ENCODE data around the gene RFXANK. TPM values are rescaled to one million over a fixed set of nuclear protein-coding genes. Genes with fewer than 3 reads are reported as not detected.

The RFXANK gene
- total RNA-seq, 1 experiment from 2014 or later, result 81.8 TPM

GRCh38 chr19:19232261-19232721 is 40.2 kb downstream of the RFXANK start:
- no peak overlapping the region for H2AFZ ChIP-seq (ENCODE audit: low read length)
- H2AK5ac ChIP-seq (ENCODE audit: insufficient read length, low read length), result no peak overlapping the region
- no peak overlapping the region for H3K56ac ChIP-seq (ENCODE audit: insufficient read length, low read depth, low read length)
- Mint-ChIP-seq H3K4me3 (no peak overlapping the region), H3K27me3 (ENCODE audit: low read depth) (peaks cover 76% of the 10 kb centered on the region), H3K36me3 (ENCODE audit: insufficient read depth in 1 of 3, low read depth in 3 of 3) (peaks cover 0 to 7% (median 5%) of the 10 kb centered on the region in 3 experiments; a peak in 3 of 7 replicates), H3K4me1 (no peaks in the 10 kb centered on the region), H3K9me3 (peaks cover 22 to 26% of the 10 kb centered on the region in 2 experiments), H3K27ac (no peak overlapping the region)
- H3K79me1 ChIP-seq (ENCODE audit: insufficient read depth, low read depth, low read length, poor library complexity, severe bottlenecking), result no peaks in the 10 kb centered on the region
- H3K4ac ChIP-seq (ENCODE audit: low read depth, low read length), result no peak overlapping the region
- no peak overlapping the region for H3K18ac ChIP-seq (ENCODE audit: insufficient read length, low read depth, low read length)
- no peak overlapping the region for H2BK15ac ChIP-seq (ENCODE audit: low read depth, low read length)
- H3K4me2 ChIP-seq (ENCODE audit: insufficient read depth, insufficient read length, low read length), result no peak overlapping the region
- no peaks in the 10 kb centered on the region for H3K23me2 ChIP-seq (ENCODE audit: insufficient read length, low read depth, low read length, poor library complexity, severe bottlenecking)
- no peak for DNase-seq
- TF ChIP-seq, protein P1, sequence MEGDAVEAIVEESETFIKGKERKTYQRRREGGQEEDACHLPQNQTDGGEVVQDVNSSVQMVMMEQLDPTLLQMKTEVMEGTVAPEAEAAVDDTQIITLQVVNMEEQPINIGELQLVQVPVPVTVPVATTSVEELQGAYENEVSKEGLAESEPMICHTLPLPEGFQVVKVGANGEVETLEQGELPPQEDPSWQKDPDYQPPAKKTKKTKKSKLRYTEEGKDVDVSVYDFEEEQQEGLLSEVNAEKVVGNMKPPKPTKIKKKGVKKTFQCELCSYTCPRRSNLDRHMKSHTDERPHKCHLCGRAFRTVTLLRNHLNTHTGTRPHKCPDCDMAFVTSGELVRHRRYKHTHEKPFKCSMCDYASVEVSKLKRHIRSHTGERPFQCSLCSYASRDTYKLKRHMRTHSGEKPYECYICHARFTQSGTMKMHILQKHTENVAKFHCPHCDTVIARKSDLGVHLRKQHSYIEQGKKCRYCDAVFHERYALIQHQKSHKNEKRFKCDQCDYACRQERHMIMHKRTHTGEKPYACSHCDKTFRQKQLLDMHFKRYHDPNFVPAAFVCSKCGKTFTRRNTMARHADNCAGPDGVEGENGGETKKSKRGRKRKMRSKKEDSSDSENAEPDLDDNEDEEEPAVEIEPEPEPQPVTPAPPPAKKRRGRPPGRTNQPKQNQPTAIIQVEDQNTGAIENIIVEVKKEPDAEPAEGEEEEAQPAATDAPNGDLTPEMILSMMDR (conservative IDR thresholded peaks at IDR 0.05), result no peak
- no peaks in the 10 kb centered on the region for H4K20me1 ChIP-seq (ENCODE audit: control insufficient read depth, insufficient read depth, insufficient read length)
- no peak overlapping the region for H4K5ac ChIP-seq (ENCODE audit: insufficient read length, low read depth, low read length)
- H4K91ac ChIP-seq (ENCODE audit: insufficient read length, low read depth, low read length), result no peak overlapping the region
- H2BK120ac ChIP-seq (ENCODE audit: low read depth, low read length, poor library complexity, severe bottlenecking), result no peak overlapping the region
- H2BK20ac ChIP-seq (ENCODE audit: low read depth, low read length, poor library complexity, severe bottlenecking), result no peak overlapping the region
- H2BK12ac ChIP-seq (ENCODE audit: insufficient read length, low read depth, low read length), result no peak overlapping the region
- H4K8ac ChIP-seq (replicated peaks; ENCODE audit: insufficient read length, low read depth, low read length), result no peak overlapping the region
- H3K14ac ChIP-seq (ENCODE audit: insufficient read depth, low read length), result no peak overlapping the region
- no peak overlapping the region for H2BK5ac ChIP-seq (ENCODE audit: insufficient read length, low read length)
- H3K23ac ChIP-seq (ENCODE audit: insufficient read length, low read depth, low read length), result no peak overlapping the region
- no peak overlapping the region for H3K27ac ChIP-seq (ENCODE audit: insufficient read length, low read depth, low read length)
- H3K9ac ChIP-seq (ENCODE audit: extremely low read depth, insufficient read length, low read length), result no peak overlapping the region
- H3K79me2 ChIP-seq (ENCODE audit: insufficient read depth, low read length), result no peaks in the 10 kb centered on the region
- no peak overlapping the region for H3T11ph ChIP-seq (ENCODE audit: low read length)
- no peaks in the 10 kb centered on the region for H3K4me1 ChIP-seq (ENCODE audit: insufficient read depth, low read length)
- WGBS (ENCODE audit: extremely low coverage, insufficient read length, low lambda C conversion rate), result no CpG with 5 or more reads among the region's 19 CpGs
- no peaks in the 10 kb centered on the region for H3K27me3 ChIP-seq (ENCODE audit: insufficient read depth, low read length)
- H3K9me3 ChIP-seq (ENCODE audit: control insufficient read depth, low read depth, low read length), result peaks cover 4% of the 10 kb centered on the region
